HG02678 (cell line): ENCODE results near the gene NANOGP8.
"Not testable (repeated sequence)": the region's sequence is repeated elsewhere in the genome, so short reads cannot be mapped to it uniquely, and the experiment has no call there.

Source experiments
- ATAC-seq: cut with Tn5 transposase; IDR thresholded peaks from one replicate; pipeline ENCODE4 v1.9.1; 2021; ENCODE audit warnings: mild to moderate bottlenecking, moderate library complexity; ENCODE audit not compliant: unreplicated experiment

NANOGP8 gene, protein sequence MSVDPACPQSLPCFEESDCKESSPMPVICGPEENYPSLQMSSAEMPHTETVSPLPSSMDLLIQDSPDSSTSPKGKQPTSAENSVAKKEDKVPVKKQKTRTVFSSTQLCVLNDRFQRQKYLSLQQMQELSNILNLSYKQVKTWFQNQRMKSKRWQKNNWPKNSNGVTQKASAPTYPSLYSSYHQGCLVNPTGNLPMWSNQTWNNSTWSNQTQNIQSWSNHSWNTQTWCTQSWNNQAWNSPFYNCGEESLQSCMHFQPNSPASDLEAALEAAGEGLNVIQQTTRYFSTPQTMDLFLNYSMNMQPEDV

DNA sequence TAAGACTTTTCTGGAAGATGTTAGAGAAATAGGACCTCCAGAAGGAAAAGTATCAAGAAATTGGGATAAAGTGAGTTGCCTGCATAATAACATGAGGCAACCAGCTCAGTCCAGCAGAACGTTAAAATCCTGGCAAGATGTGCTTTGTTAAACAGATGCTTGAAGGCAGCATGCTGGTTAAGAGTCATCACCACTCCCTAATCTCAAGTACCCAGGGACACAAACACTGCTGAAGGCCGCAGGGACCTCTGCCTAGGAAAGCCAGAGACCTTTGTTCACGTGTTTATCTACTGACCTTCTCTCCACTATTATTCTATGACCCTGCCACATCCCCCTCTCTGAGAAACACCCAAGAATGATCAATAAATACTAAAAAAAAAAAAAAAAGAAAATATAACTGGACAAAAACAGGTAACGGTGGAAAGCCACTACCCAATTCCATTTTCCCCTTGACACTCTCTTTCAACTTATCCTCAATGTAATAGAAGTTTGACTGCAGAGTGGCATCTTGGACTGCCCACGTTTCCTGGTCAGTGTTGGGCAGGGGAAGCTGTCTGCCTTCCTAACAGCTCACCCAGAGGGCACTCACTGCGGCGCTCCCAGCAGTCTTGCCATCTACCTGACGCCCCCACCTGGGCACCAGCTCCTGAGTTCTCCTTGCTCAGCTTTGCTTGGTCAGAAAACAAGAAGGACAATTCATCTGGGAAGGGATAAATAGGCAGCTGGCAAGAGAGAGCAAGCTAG, at the start of gene NANOGP8:
TSS of gene NANOGP8 (minus strand) at position 120 of the 744 bp plus-strand sequence. CDS start 185 bp downstream, outside the sequence.
- not testable (repeated sequence) for ATAC-seq

DNA sequence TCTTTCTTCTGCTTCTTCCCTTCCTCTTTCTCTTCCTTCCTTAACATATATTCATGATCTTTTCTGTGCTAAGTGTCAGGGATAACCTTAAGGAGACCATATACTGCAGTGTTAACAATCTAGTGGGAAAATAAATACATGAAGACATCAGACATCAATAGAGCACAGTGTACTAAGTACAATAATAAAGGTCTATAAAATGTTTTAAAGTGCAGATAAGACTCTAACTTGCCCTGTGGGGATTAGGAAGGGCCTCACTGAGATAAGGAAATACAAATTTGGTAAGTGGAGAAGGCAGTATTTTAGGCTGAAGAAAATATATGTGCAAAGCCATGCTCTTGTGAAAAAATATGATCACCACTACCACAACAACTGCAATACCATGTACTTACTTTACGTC, 49.2 kb upstream of the NANOGP8 start:
- no peak for ATAC-seq

DNA sequence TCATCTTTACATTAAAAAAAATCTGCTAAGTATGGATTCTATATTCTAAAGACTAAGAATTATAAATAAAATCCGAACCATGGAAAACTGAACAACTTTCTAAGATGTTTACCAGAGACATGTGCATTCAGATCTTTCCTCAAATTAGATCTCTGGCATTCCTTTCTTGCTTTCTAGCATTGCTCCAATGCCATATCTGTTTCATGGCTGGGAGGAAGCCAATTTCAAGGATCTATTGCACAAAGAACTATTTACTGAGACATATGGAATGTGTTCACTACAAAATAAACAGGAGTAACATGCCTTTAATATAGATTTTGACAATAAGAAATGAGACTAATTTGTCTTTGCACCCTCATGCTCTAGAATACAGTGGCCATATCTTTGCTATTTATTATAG, 45.1 kb upstream of the NANOGP8 start:
- ATAC-seq, result no peak

DNA sequence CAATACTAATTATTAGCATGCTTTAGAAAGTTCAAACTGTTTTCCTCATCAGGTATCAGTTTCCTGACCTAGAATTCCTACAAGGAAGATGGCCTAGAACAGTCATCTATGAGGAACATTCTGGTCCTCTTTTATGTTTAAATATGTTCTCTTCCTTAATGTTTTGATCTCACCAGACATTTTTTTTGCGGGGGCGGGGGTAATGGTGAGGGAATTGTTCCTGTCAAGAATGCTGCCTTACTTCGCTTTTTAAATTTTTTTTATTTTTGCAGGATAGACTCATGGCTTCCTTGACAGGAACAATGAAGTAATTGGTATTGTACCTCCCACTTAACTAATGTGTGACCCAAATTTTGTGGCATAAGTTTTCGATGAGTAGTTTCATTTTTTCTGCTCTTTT, 44.3 kb upstream of the NANOGP8 start:
- ATAC-seq, result no peak

DNA sequence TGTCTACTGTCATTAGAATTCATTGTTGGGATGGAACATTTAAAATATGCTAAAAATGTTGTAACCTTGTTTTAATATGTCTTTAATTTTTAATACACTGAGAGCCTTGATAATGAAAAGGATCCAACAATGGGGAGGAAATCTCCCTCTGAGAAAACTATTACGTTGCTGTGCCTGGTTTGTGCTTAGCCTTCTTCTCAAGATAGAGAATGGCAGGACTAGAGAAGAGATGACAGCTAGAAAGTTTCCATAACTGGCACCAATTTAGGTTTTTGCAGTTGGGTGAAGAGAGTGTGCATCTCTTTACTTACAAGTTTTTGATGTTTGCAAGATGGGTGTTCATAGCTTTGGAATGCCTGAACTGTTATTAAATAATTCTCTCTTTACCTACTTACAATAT, 42.6 kb upstream of the NANOGP8 start:
- no peak for ATAC-seq

DNA sequence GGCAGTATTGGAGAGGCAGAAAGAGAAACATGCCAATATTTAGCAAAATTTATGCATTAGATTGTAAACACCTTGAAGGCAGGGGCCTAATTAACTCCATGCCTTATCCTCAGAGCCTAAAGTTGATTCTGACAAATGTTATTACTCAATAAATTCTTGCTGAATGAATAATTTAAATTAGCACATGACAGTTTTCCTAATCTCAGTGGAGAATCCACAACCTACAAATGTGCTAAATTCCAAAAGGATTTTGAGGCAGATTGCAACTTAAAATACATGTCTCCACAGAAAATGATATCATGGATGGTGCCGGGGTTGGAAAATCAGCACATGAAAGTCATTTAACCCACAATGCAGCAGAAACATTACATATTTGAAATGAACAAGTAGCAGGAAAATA, 41.1 kb upstream of the NANOGP8 start:
- no peak for ATAC-seq

DNA sequence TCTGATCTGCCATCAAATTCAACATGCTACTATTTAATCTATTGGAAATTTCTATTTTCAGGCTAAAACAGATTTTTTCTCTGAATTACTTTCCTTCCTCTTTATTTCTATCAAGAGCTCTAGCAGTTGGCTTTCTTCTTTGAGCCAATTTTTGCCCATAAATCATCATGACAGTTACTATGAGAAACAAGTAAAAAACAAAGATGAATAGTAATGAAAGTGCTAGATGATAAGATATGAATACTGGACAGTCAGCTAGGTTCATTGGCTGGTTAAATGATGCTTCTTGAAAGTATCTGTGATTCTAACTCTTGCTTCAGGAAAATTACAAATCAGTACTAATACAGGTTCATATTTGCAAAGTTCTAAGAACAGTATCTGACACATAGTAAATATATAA, 38.6 kb upstream of the NANOGP8 start:
- ATAC-seq, result no peak

DNA sequence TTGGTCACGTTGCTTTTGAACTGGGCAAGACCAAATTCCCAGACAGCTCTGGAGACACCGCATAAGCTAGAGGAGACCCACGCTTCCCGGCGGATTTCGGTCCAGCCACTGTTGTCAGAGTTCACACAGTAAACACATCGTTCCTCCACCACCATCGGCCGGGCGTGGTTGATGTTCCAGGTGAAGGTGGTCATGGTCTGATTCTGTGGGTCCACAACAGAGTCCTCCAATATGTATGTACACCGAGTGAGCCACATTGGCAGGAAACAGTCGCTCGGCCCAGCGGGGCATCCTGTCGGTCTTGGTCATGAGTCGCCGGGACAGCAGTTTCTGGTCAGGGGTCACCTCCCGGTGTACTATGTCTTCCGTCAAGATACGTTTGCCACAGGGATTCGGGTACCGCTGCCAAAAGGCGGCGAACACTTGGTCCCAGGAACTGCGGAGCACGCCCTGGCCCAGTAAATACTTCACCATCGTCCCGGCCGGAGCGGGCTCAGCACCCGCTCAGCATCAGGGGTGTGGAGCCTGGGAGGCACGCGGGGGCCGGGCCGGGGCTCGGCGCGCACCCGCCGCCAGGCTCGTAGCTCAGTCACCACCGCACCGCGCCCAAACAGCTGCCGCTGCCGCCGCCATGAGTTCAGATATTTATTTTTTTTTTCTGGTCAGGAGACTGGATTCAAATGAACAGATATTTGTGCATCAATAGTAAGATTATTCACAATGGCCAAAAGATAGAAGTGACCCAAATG, 36.7 kb upstream of the NANOGP8 start:
- no peak for ATAC-seq

DNA sequence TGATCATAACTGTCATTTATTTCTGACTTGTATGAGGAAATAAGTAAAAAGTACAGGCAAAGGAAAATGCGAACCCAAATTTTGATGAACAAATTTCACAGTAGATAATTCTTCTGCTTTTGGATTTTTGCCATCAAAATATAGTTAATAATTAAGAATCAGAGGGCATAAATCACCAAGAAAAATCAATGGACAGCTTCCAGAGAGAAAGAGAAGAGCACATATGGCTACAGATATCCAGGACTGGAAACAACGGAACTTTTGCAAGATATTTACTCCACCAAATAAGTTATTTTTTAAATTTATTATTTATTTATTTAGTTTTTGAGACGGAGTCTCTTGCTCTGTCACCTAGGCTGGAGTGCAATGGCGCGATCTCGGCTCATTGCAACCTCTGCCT, 35.1 kb upstream of the NANOGP8 start:
- no peak for ATAC-seq

DNA sequence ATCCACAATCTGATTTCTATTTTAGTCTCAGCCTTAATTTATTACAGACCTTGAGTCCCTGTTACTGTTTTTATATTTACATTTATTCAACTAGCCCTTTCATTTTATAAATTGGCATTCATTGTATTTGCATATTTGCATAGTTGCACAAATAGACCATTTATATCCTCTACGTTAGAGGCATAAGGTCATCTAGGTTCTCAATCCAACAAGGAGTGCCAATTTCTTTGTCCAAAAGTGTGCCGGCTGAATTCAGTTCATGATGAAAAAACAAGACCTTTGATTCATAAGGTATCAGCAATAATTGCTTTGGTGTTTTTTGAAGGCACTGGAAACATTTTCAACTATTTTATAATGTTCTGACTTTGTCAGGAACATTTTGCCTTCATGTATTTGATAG, 33.9 kb upstream of the NANOGP8 start:
- ATAC-seq, result no peak

DNA sequence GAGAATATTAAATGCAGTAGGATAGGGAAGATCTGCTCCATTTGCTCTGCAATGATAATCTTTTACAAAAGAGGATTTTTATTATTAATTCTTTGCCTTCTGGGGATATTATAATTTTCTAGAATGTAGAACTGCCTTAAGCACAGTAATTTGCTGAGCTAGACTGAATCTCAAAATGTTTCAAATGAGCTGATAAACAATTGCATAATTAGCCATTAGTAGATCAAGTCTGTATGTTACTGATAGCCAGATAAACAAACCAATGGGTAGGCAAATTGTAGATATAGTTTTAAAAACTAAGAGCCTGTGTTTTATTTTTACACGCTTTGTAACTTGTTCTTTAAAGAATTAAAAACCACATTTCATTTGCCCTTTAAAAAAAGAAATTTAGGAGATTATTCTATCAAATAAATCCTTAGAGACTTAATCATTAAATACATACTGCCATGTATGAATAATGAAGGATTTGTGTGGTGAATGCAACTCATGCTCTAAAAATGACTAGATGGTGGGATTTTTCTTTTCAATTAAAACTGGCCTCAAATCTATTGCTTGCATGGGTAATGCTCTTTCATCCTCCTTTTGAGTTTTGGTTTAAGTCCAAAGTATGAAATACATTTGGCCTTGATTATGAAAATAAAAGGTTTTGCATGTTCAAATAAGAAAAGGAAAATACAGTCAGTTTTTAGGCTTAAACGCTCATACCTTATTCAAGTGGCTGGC, 32.6 kb upstream of the NANOGP8 start:
- no peak for ATAC-seq

DNA sequence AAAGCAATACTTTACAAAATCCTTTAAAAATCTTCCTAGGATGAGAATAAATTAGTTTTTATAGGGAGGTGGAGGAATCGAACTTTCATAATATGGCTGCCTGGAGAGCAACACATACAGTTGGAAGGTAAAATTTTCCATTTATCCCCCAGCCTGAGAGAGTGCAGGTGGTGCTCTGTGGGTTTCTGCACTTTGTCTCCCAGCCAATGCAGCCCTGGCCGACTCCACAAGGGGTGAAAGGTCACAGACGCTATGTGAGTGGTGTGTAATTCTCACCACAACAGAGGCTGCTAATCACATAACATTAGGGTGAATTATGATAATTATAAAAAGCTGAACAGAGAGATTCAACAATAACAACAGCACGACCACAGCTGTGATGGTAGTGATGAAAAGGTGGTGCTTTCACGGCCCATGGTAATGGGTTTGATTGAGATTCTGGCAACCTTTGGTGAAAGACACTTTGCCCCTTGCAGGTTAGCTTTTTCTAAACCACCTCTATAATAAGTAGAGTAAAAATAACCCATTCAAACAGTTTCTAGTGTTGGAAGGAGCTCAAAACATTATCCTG, 30.1 kb upstream of the NANOGP8 start:
- no peak for ATAC-seq

DNA sequence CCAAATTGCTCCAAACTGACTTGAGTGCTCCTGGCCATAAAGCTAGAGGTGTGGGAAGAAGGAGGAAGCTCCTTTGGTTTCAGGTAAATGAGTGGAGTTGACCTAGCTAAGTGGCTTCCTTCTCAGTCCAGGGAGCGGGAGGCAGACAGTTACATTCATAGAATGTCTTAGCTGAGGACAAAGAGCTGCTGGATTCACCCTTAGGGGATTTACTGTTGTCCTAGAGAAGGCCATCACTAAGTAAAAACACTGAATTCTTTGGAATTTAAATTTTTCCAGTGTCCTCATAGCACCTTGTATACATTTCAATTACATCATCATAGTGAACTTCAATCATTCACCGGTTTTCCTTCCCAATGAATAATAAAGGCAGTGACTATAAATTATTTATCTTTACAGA, 27.3 kb upstream of the NANOGP8 start:
- no peak for ATAC-seq

DNA sequence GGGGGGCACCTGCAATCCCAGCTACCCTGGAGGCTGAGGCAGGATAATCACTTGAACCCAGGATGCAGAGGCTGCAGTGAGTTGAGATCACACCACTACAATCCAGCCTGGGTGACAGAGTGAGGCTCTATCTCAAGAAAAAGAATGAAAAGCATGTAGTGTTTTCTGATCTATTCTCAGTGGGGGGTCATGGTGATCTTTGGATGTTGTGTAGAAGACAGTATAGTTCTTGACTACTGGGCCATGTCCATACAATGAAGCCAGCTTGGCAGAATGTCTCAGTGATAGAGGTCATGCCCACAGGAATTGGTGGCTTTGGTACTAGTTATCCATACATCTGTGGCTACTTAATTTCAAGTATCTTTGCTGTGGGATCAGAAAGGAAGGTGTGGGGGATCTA, 26.8 kb upstream of the NANOGP8 start:
- ATAC-seq, result no peak

DNA sequence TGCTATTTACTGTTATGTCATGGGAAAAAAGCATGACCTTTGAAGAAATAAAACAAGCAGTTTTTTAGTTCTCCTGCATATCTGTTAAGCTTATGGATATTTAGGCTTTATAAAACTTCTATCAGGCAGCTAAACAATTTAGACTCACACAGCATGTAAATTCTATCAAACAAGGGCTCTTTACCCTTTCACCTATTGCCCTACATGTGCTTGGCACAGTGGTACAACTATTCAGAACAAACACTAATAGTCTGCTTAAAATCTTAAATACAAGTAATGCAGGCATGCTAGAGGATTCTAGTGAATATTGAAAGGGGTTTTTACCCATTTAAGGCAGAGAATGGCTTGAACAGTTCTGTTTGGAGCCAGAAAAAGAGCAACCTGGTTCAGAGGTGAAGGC, 23.4 kb upstream of the NANOGP8 start:
- ATAC-seq, result no peak

DNA sequence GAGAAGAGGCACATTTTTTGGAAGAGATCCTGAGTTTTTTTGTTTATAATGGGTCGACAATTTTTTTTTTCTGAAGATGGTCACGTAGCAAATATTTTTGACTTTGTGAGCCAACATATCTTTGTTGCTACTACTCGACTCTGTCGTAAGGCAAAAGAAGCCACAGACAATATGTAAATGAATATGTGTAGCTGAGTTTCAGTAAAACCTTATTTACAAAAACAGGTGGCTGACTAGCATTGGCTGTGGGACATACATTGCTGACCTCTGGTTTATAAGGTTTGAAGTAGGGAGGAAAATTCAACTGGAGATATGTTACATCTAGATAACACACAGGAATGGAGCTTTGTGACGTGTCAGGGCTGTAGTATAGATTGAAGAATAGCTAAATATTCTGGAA, 22.5 kb upstream of the NANOGP8 start:
- no peak for ATAC-seq

DNA sequence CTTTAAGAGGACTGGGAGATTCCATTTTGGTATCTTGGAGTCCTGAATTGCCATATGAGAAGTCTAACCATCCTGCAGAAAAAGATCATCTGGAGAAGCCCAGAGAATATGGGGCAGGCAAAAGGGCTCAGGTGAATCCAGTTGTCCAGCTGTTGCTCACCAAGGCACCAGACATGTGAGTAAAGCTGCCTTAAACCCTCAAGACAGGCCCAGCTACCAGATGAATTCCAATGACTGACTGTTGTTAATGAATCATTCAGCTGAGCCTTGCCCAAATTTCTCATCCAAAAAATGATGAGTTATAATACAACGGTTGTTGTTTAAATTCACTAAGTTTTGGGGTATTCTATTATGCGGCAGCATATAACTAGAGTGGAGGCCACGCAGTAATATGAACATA, 22.0 kb upstream of the NANOGP8 start:
- ATAC-seq, result no peak

DNA sequence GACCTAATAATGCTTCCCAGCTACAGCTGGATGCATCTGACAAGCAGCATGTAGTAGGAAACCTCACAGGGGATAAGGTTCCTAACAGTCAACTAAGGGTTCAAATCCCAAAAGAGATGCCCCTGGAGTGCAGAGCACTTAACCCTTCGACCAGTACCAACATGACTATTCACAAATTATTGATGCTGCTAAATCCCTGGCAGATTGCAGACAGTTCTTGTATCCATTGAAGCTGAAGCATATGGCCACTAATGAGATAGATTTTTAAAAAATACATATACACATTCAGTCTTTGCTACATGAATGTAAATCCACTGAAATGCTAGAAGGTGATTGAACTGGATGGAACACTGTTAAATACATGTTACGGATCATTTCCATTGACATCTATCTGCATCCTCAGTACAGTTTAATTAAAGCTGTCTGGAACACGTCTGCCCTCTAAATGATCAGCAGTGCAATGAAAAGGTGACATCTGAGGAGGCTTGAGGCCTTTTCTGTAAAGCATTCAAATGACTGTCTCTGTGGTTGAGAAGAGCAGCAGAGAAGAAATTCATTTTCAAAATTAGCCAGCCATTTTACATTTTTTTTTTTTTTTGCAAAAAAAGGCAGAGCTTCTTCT, 19.5 kb upstream of the NANOGP8 start:
- no peak for ATAC-seq

DNA sequence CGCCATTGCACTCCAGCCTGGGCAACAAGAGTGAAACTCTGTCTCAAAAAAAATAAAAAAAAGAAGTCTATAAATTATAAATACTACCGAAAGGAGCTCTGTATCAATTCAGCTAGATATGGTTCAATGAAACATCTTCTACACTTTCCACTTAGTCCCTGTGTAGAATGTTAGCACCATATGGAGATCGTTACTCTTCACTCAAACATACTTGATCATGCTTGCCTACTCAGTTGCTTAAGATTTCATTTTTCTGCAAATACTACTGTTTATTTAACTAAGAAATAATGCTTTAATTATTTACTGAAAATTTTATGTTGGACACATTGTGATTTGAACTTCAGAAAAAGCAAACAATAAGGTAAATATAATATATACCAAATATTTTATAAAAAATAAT, 17.1 kb upstream of the NANOGP8 start:
- no peak for ATAC-seq

DNA sequence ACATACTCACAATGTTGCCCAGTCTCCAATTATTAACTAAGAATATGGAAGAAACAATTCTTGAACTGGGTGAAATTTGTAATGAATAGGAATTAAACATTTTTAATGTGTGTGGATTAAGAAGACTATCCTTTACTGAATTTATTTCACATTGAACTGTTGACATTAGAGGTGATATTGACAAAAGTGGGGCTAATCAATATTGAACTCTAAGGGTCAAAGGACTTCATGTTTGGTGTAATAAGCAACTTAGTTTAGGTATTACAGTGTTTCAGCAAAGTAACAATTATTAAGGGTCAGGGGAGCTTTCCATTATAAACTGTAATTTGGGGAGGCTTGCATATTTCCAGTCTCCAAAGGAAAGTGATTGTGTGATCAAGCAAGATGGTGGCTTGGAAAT, 16.2 kb upstream of the NANOGP8 start:
- no peak for ATAC-seq
